HG03159 (cell line): Measurements from ENCODE around the gene SDR42E2.
"Not testable (repeated sequence)": the region's sequence is repeated elsewhere in the genome, so short reads cannot be mapped to it uniquely, and the experiment has no call there.

Experiments
- ATAC-seq: cut with Tn5 transposase; IDR thresholded peaks from one replicate; pipeline ENCODE4 v1.9.1; 2021; ENCODE audit warnings: mild to moderate bottlenecking, moderate library complexity; ENCODE audit not compliant: unreplicated experiment

SDR42E2 gene

GRCh38 chr16:22210285-22210684 is 48.0 kb downstream of the SDR42E2 start:
- no peak for ATAC-seq

- no peak for ATAC-seq
These were observed 48.5 kb downstream of the SDR42E2 start for GRCh38 chr16:22210854-22211253.

- no peak for ATAC-seq
These were observed 50.9 kb downstream of the SDR42E2 start for GRCh38 chr16:22213236-22213635.

GRCh38 chr16:22213801-22214200 is 51.5 kb downstream of the SDR42E2 start:
- ATAC-seq = no peak

- no peak for ATAC-seq
These were observed 52.1 kb downstream of the SDR42E2 start for GRCh38 chr16:22214402-22214801.

- no peak for ATAC-seq
These were observed 52.6 kb downstream of the SDR42E2 start for GRCh38 chr16:22214889-22215288.

GRCh38 chr16:22216191-22216831 is 54.0 kb downstream of the SDR42E2 start:
- no peak for ATAC-seq

- not testable (repeated sequence) for ATAC-seq
These were observed 54.5 kb downstream of the SDR42E2 start for GRCh38 chr16:22216832-22217225.

- ATAC-seq = peak; percentile 85
These were observed 55.8 kb downstream of the SDR42E2 start for GRCh38 chr16:22217890-22218730.

- no peak for ATAC-seq
These were observed 57.2 kb downstream of the SDR42E2 start for GRCh38 chr16:22219389-22220068.

- ATAC-seq = no peak
These were observed 57.7 kb downstream of the SDR42E2 start for GRCh38 chr16:22220069-22220440.

GRCh38 chr16:22220714-22221113 is 58.4 kb downstream of the SDR42E2 start:
- no peak for ATAC-seq

- no peak for ATAC-seq
These were observed 59.7 kb downstream of the SDR42E2 start for GRCh38 chr16:22222006-22222405.

- no peak for ATAC-seq
These were observed 60.7 kb downstream of the SDR42E2 start for GRCh38 chr16:22222998-22223397.

GRCh38 chr16:22225060-22225459 is 62.8 kb downstream of the SDR42E2 start:
- ATAC-seq = no peak

GRCh38 chr16:22229889-22230288 is 67.6 kb downstream of the SDR42E2 start:
- no peak for ATAC-seq

- no peak for ATAC-seq
These were observed 70.2 kb downstream of the SDR42E2 start for GRCh38 chr16:22232277-22233036.

- no peak for ATAC-seq
These were observed 70.7 kb downstream of the SDR42E2 start for GRCh38 chr16:22233037-22233372.

GRCh38 chr16:22235839-22236745 is 73.8 kb downstream of the SDR42E2 start:
- no peak for ATAC-seq

GRCh38 chr16:22239131-22239805 is 77.0 kb downstream of the SDR42E2 start:
- no peak for ATAC-seq
